ENCODE data around the gene CAPG.
"Not testable (repeated sequence)": the region's sequence is repeated elsewhere in the genome, so short reads cannot be mapped to it uniquely, and the experiment has no call there.

Gene CAPG

GRCh38 chr2:85395912-85396475 lies 14.2 kb downstream of the CAPG start:
- DNase-seq, result no peak

GRCh38 chr2:85394976-85395375 lies 15.2 kb downstream of the CAPG start:
- no peak for DNase-seq

GRCh38 chr2:85394261-85394681 lies 15.9 kb downstream of the CAPG start:
- DNase-seq, result no peak

DNA sequence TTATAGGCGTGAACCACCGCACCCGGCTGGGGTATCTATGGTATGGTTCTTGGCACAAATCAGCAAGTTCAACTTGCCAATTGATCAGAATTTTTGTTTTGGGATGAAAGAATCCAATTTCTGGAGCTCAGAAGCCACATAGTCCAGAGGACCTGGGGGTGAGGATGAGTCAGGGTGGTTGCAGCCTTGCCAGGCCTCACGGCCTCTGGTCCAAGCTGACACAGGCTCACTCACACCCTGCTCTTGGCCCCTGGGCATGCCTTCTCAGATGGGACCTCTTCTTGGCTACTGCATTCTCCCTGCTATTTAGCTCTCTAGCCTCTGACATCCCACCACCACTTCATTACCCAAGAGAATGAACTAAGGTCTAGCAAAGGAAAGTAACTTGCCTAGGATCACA lies 16.3 kb downstream of the CAPG start:
- DNase-seq, result no peak

DNA sequence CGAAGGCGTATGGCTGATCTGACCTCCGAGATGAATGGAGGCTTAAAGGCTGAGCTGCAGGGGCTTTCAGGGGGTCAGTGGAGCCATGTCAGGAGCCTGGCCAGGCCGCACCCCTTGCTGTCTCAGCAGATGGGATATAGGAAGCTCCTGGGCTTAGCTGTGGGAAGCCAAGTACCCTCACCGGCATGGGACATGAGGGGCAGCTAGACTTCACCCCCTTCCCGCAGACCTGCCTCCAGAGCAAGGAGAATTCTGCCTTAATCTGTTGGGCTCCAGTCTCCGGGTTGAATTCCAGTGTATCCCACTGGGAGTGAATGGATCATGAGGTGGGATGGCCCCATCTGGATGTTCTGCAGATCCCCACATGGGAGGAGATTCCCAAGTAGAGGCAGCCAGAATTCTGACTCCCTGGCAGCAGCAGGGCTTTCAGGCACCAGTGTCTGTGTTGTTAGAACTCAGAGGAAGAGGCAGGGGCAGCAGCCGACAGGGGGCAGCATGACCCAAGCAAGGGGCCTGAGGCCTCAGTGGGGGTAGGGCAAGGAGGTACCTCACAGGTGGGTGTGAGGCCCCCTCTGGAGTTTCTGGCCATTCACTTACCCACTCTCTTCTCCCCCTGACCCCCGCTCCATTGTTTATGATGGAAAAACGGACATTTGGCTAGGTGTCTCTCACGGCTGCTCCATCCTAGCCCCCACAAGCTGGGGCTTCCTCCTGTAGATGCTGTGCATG lies 19.1 kb downstream of the CAPG start:
- no peak for DNase-seq

DNA sequence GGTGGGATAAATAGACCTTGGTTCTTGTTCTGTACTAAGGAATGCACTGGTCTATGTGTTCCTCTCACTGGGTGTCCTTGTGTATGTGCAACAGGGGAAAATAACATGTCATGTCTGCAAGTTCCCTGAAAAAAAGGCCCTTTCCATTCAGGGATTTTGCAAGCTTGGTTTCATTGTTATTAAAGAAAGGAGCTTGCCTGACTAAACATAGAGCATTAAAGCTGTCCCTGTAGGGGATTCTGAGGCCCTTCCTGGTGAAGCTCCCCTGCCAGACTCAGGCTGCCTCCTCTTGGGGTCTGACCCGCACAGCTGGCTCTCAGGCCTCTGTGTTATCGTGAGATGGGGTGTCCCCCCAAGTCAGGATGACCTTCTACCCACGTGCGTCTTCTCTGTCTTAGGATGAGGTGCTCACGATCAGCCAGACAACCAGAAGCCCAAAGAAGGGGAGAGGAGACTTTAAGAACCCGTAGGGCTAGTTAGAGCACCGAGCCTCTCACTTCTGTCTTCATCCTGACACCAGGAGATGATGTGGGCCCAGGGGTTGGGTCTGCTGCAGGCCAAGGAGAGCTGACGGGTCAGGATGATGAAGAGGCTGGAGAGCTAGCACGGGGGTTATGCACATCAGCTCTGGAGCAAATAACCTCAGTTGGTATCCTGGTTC lies 21.2 kb downstream of the CAPG start:
- DNase-seq, result no peak

DNA sequence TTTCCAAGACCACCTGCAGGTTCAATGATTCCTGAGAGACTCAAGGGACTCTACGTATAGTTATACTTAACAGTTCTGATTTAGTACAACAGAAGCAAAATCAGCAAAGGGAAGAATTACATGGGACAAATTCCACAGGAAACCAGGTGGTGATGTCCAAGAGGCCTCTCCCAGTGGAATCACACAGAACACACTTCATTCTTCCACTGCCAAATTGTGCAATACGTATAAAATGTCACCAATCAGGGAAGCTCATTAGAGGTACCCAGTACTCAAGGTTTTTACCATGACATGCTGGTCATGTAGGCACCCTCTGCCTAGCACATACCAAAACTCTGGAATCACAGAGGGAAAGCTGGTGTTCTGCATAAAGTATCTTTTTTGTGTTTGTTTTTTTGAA lies 22.4 kb downstream of the CAPG start:
- no peak for DNase-seq

- DNase-seq, result no peak
Measured at GRCh38 chr2:85385746-85386145, 24.4 kb downstream of the CAPG start.

DNA sequence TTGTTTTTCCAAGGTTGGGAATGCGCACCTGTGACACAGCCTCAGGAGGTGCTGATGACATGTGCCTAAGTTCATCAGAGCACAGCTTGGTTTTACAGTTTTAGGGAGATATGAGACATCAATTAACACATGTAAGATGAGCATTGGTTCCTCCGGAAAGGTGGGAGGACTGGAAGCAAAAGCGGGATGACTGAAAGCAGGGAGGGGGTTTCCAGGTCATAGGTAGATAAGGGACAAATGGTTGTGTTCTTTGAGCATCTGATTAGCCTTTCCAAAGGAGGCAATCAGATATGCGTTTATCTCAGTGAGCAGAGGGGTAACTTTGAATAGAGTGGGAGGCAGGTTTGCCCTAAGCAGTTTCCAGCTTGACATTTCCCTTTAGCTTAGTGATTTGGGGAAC lies 26.3 kb downstream of the CAPG start:
- no peak for DNase-seq

GRCh38 chr2:85383151-85383550 lies 27.0 kb downstream of the CAPG start:
- DNase-seq, result not testable (repeated sequence)

DNA sequence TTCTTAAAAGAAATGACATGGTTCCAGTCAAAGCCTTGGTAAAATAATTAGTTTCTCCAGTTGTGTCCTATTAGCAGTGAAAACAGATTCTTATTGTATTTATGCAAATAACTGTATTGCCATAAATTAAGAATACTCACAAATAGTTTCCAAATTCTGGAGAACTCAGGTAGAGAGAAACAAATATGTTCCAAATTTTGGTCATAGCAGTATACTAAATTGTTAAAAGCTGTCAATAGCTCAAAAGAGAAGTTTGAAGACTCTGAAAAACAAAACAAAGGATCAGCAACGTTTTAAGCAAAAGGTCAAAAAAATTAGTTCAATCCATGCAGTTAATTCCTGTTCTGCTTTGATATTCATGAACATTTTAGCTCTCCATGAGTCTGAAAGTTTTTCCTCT lies 30.1 kb downstream of the CAPG start:
- no peak for DNase-seq

DNA sequence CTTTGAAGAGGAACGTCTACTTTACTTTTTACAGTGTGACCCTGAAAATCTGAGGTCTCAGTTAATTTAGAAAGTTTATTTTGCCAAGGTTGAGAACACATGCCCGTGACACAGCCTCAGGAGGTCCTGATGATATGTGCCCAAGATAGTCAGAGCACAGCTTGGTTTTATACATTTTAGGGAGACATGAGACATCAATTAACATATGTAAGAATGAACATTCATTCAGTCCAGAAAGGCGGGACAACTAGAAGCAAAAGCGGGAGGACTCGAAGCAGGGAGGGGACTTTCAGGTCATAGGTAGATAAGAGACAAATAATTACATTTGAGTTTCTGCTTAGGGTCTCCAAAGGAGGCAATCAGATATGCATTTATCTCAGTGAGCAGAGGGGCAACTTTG lies 31.9 kb downstream of the CAPG start:
- no peak for DNase-seq

DNA sequence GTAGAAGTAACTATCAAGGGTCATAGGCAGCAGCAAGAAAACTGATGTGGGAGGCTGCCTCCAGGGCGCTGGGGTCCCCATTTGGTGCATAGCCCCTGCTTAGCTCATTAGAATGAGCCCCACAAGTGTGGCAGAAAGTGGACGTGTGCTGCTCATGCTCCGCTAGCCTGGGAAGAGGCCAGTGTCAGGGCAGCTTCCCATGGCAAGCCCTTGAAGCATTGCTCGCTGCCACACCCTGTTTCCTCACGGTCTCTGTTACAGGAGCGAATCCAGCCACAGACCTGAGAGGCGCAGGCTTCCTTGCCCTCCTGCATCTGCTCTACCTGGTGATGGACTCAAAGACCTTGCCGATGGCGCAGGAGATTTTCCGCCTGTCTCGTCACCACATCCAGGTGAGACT lies 33.1 kb downstream of the CAPG start:
- no peak for DNase-seq

DNA sequence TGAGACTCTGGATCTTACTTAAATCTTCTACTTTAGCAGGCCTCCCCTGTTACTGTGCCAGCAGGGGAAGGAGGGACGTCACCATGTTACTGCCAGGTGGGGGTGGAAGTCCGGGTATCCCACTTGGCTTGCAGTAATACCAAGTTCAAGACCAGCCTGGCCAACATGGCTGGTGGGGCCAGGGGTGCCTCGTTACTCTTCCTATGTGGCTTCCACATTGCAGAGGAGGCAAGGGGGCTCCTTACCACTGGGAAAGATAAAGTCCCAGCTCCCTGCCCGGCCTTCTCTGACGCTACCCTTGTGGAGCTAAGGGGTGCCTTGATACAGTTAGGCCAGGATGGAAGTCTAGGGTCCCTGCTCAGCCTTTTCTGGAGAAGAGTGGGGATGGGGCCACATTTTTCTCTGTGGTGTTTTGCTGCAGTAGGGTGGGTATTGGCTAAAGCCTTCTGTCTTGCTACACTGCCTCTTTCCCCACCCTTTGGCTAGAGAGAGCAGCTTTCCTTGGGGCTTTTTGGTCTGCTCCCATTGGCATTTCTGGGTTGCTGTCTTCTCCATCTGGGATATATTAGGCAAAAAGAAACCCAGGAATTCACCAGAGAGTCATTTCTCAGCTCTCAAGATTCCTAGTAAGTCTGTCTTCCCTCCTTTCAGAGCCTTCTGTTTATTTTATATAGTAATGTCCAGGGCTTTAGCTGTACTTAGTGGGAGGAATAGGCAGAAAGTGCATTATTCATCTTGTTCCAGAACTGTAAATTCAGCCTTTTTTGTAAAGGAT lies 33.7 kb downstream of the CAPG start:
- no peak for DNase-seq

- DNase-seq, result no peak
Measured at GRCh38 chr2:85371045-85371444, 39.1 kb downstream of the CAPG start.

DNA sequence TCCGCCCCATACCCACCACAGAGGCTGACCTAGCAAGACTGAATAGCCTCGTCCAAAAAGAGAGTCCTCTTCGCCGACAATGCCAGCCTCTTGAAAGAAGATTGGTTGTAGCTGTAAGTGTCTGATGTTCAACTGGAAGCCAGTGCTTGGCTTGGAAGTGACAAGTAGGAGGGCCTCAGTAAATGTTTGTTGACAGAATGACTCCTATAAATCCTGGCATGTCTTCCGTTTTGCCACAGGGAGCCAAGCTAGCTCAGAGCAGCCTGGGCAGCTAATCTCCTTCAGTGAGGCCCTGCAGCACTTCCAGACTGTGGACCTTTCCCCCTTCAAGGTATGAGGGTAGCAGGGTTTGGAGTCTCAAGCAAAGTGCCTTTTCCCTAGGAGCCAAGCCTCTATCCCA lies 40.7 kb downstream of the CAPG start:
- no peak for DNase-seq

DNA sequence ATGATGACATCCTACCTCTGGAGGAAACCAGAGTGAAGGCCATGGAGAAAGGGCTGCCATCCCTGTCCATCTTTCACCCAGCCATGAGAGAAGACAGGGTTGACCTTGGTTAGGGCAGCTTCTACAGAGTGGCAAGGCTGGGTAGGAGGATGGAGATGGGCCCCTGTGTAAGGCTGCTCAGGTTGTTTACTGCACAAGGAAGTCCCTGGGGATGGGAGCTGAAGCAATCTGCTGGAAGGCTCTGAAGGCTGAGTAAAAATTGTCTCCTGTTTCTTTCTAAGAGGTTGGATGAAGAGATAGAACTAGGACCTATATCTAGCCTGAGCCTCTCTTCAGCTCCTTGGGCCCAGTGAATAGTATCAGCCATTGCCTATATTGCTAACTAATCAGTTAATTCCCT lies 41.2 kb downstream of the CAPG start:
- DNase-seq, result no peak

DNA sequence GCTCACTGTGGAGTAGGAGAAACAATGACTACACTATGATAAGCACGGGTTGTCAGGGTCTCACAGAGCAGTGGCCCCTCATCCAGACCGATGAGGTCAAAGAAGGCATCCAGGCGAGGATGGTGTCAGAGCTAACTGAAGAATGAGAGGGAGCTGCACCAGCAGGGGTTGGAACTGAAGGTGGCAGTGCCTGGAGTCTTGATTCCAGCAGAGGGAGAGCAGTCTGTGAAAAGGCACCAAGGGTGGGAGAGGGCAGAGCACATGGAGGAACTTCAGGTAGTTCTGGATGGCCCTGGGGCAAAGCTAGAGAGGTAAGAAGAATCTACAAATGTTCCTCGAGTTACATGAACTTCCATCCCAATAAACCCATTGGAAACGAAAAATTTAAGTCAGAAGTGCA lies 43.0 kb downstream of the CAPG start:
- no peak for DNase-seq

- not testable (repeated sequence) for DNase-seq
Measured at GRCh38 chr2:85362653-85363387, 47.3 kb downstream of the CAPG start.

DNA sequence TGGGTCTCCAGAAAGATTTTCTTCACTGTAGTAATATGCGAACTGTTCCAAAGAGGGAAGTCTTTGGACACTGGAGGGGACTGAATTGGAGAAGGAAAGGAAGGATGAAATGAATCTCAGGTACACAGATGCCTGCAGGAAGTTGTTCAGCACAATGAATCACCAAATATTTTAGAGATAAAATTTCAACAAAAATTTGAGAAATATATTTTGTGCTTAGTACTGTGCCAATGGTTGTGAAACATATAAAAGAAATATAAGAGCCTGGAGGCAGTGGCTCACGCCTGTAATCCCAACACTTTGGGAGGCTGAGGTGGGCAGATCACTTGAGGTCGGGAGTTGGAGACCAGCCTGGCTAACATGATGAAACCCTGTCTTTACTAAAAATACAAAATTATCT lies 52.4 kb downstream of the CAPG start:
- DNase-seq, result no peak

DNA sequence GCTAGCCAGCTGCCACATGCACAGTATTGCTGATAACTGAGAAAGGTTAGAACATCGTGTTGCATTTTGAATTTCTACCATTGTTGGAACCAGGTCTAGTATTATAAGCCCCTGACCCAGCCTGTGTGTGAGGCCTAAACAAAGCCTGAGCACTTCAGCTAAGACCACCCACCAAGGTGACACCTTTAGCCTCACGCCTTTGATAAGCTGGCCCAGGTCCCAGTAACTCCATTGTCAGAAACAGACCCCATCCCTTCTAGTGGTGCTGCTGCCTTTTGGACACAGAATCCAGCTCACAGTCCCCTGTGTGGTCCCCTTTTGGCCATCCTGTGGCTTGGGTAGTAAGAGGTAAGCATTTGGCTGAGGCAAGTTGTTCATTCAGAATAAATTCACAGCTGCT lies 54.0 kb downstream of the CAPG start:
- no peak for DNase-seq

GRCh38 chr2:85355521-85355920 lies 54.6 kb downstream of the CAPG start:
- no peak for DNase-seq

- no peak for DNase-seq
Measured at GRCh38 chr2:85355073-85355410, 55.1 kb downstream of the CAPG start.
